Measurements from ENCODE around the gene MKKS. TPM values are rescaled to one million over a fixed set of nuclear protein-coding genes. Genes with fewer than 3 reads are reported as not detected.

MKKS gene
- total RNA-seq, 1 experiment from 2014 or later: 15.3 TPM

GRCh38 chr20:10360878-10361277 is 73.1 kb downstream of the MKKS start:
- ChIA-PET CTCF (no interaction called here), POLR2A (no interaction called here)
- H3K27me3 Mint-ChIP-seq (ENCODE audit: insufficient read depth, unreplicated experiment): no peaks in the 10 kb centered on the region
- H3K4me3 ChIP-seq (ENCODE audit: low read depth, low read length): no peak overlapping the region
- intact Hi-C loops (cut with micrococcal nuclease; ENCODE audit: unreplicated experiment): no loop called here
- H3K4me3 Mint-ChIP-seq (ENCODE audit: unreplicated experiment): no peak overlapping the region
- no peaks in the 10 kb centered on the region for H3K4me1 Mint-ChIP-seq (ENCODE audit: low read depth, unreplicated experiment)
- H3K4me1 ChIP-seq: no peaks in the 10 kb centered on the region
- DNase-seq: no peak
- no peak for TF ChIP-seq CTCF (IDR thresholded peaks at IDR 0.05; ENCODE audit: insufficient read depth in 1 of 2, low read depth in 1 of 2, low read length in 1 of 2, severe bottlenecking in 1 of 2, unreplicated experiment in 1 of 2)
- no peak overlapping the region for H3K27ac Mint-ChIP-seq (ENCODE audit: unreplicated experiment)
- H3K36me3 Mint-ChIP-seq (ENCODE audit: insufficient read depth, unreplicated experiment): no peaks in the 10 kb centered on the region
- no TSS peak for BruUV-seq (replicated peaks)
- H3K27me3 ChIP-seq (replicated peaks; ENCODE audit: control insufficient read depth, insufficient read depth, low read length): no peaks in the 10 kb centered on the region
- H3K9me3 Mint-ChIP-seq (ENCODE audit: unreplicated experiment): no peaks in the 10 kb centered on the region
- H3K36me3 ChIP-seq (ENCODE audit: control insufficient read depth, insufficient read depth, low read length): no peaks in the 10 kb centered on the region
- 0 out of 2 replicates have a peak, but pooled peaks cover 4% of the 10 kb centered on the region for H3K9me3 ChIP-seq

GRCh38 chr20:10359621-10360040 is 74.4 kb downstream of the MKKS start:
- Mint-ChIP-seq H3K27ac (ENCODE audit: unreplicated experiment) (no peak overlapping the region), H3K27me3 (ENCODE audit: insufficient read depth, unreplicated experiment) (no peaks in the 10 kb centered on the region), H3K4me1 (ENCODE audit: low read depth, unreplicated experiment) (no peaks in the 10 kb centered on the region), H3K36me3 (ENCODE audit: insufficient read depth, unreplicated experiment) (no peaks in the 10 kb centered on the region), H3K9me3 (ENCODE audit: unreplicated experiment) (no peaks in the 10 kb centered on the region), H3K4me3 (ENCODE audit: unreplicated experiment) (no peak overlapping the region)
- POLR2A ChIA-PET: no interaction called here
- no peaks in the 10 kb centered on the region for H3K36me3 ChIP-seq (ENCODE audit: control insufficient read depth, insufficient read depth, low read length)
- no peaks in the 10 kb centered on the region for H3K4me1 ChIP-seq
- DNase-seq: no peak
- no peak for TF ChIP-seq CTCF (IDR thresholded peaks at IDR 0.05; ENCODE audit: insufficient read depth in 1 of 2, low read depth in 1 of 2, low read length in 1 of 2, severe bottlenecking in 1 of 2, unreplicated experiment in 1 of 2)
- H3K27me3 ChIP-seq (replicated peaks; ENCODE audit: control insufficient read depth, insufficient read depth, low read length): no peaks in the 10 kb centered on the region
- intact Hi-C loops (cut with micrococcal nuclease; ENCODE audit: unreplicated experiment): no loop called here
- 0 out of 2 replicates have a peak, but pooled peaks cover 4% of the 10 kb centered on the region for H3K9me3 ChIP-seq
- H3K4me3 ChIP-seq (ENCODE audit: low read depth, low read length): no peak overlapping the region
- CTCF ChIA-PET: no interaction called here
- BruUV-seq (replicated peaks): no TSS peak

GRCh38 chr20:10357974-10358373 is 76.0 kb downstream of the MKKS start:
- H3K4me1 Mint-ChIP-seq (ENCODE audit: low read depth, unreplicated experiment): peaks cover 7% of the 10 kb centered on the region
- intact Hi-C loops (cut with micrococcal nuclease; ENCODE audit: unreplicated experiment): no loop called here
- Histone ChIP-seq H3K4me3 (ENCODE audit: low read depth, low read length) (no peak overlapping the region), H3K9me3 (0 out of 2 replicates have a peak, but pooled peaks cover 4% of the 10 kb centered on the region), H3K36me3 (ENCODE audit: control insufficient read depth, insufficient read depth, low read length) (no peaks in the 10 kb centered on the region), H3K27me3 (replicated peaks; ENCODE audit: control insufficient read depth, insufficient read depth, low read length) (no peaks in the 10 kb centered on the region), H3K4me1 (peaks cover 7% of the 10 kb centered on the region; the same call in 1 of the 2 replicates)
- no peak overlapping the region for H3K4me3 Mint-ChIP-seq (ENCODE audit: unreplicated experiment)
- no peaks in the 10 kb centered on the region for H3K9me3 Mint-ChIP-seq (ENCODE audit: unreplicated experiment)
- H3K27me3 Mint-ChIP-seq (ENCODE audit: insufficient read depth, unreplicated experiment): no peaks in the 10 kb centered on the region
- DNase-seq: no peak
- no peaks in the 10 kb centered on the region for H3K36me3 Mint-ChIP-seq (ENCODE audit: insufficient read depth, unreplicated experiment)
- BruUV-seq (replicated peaks): no TSS peak
- no peak overlapping the region for H3K27ac Mint-ChIP-seq (ENCODE audit: unreplicated experiment)
- CTCF ChIA-PET: interaction anchor here (0.6 kb wide), 1 partner anchor 42 kb away, joined by 3 read pairs; no protein-coding TSS in a partner anchor
- TF ChIP-seq CTCF (IDR thresholded peaks at IDR 0.05; ENCODE audit: insufficient read depth in 1 of 2, low read depth in 1 of 2, low read length in 1 of 2, severe bottlenecking in 1 of 2, unreplicated experiment in 1 of 2): peak in 1 of 2 experiments; percentile 18
- POLR2A ChIA-PET: no interaction called here
